K562 (cell line): ENCODE data around the gene KPTN. TPM values are rescaled to one million over a fixed set of nuclear protein-coding genes. Genes with fewer than 3 reads are reported as not detected.

Experiments
- ARID1B ChIP-seq: fragments of 450-650 bp; IDR thresholded peaks from 2 replicates; pipeline ENCODE4 v1.6.1; 2016; ENCODE audit warnings: antibody characterized with exemption, mild to moderate bottlenecking, inconsistent platforms
- BCOR ChIP-seq: fragments of 450-650 bp; IDR thresholded peaks from 2 replicates; pipeline ENCODE4 v1.6.1; 2016
- CTBP1 ChIP-seq: fragments of 450-650 bp; IDR thresholded peaks from 2 replicates; pipeline ENCODE4 v1.6.1; 2016; ENCODE audit warnings: borderline replicate concordance
- DACH1 ChIP-seq: fragments of 450-650 bp; IDR thresholded peaks from 2 replicates; pipeline ENCODE4 v1.6.1; 2018; ENCODE audit not compliant: partially characterized antibody
- EGR1 ChIP-seq: fragments of 450-650 bp; conservative IDR thresholded peaks from 2 replicates; pipeline ENCODE4 v1.6.1; 2017; ENCODE audit warnings: mild to moderate bottlenecking
- FOXA3 ChIP-seq, 2 experiments: fragments of 450-650 bp in 1 of 2; sonication (generic) in 1 of 2; formaldehyde crosslinking; IDR thresholded peaks in 1 of 2; conservative IDR thresholded peaks in 1 of 2; 2 replicates each; pipeline versions ENCODE4 v1.4.0 to v1.8.0; 2020 to 2022; ENCODE audit warnings: mild to moderate bottlenecking in 2 of 2, missing genetic modification reagents in 1 of 2
- MCM3 ChIP-seq: fragments of 450-650 bp; IDR thresholded peaks from 2 replicates; pipeline ENCODE4 v1.6.1; 2016
- MIER1 ChIP-seq: fragments of 450-650 bp; IDR thresholded peaks from 2 replicates; pipeline ENCODE4 v1.6.1; 2016; ENCODE audit warnings: antibody characterized with exemption, mild to moderate bottlenecking, low read depth
- MTA1 ChIP-seq: fragments of 450-650 bp; IDR thresholded peaks from 2 replicates; pipeline ENCODE4 v1.6.1; 2017; ENCODE audit warnings: borderline replicate concordance
- MTF1 ChIP-seq: fragments of 250-450 bp; sonication (Bioruptor Pico); IDR thresholded peaks from 2 replicates; pipeline ENCODE4 v1.9.0; 2021; ENCODE audit warnings: moderate library complexity, mild to moderate bottlenecking, inconsistent platforms, borderline replicate concordance
- SLC30A9 ChIP-seq: fragments of 250-450 bp; sonication (Bioruptor Pico); IDR thresholded peaks from 2 replicates; pipeline ENCODE4 v1.8.0; 2022; ENCODE audit warnings: mild to moderate bottlenecking, moderate library complexity
- SOX6 ChIP-seq: fragments of 450-650 bp; IDR thresholded peaks from 2 replicates; pipeline ENCODE4 v1.6.1; 2014; ENCODE audit warnings: mild to moderate bottlenecking
- ZBTB26 ChIP-seq: fragments of 450-650 bp; formaldehyde crosslinking; IDR thresholded peaks from 2 replicates; pipeline ENCODE4 v1.4.0; 2022; ENCODE audit warnings: missing genetic modification characterization
- ZNF354B ChIP-seq: fragments of 250-450 bp; sonication (Bioruptor Pico); IDR thresholded peaks from 2 replicates; pipeline ENCODE4 v1.4.0; 2020
- ZNF398 ChIP-seq: fragments of 250-450 bp; sonication (Bioruptor Pico); IDR thresholded peaks from 2 replicates; pipeline ENCODE4 v1.8.0; 2021; ENCODE audit warnings: moderate library complexity, mild to moderate bottlenecking, inconsistent platforms
- ZNF407 ChIP-seq: fragments of 450-650 bp; IDR thresholded peaks from 2 replicates; pipeline ENCODE4 v1.6.1; 2016; ENCODE audit warnings: low read depth
- ZNF512 ChIP-seq: IDR thresholded peaks from 2 replicates; pipeline ENCODE4 v1.6.1; 2016; ENCODE audit warnings: missing genetic modification characterization, missing compliant biosample characterization
- polyA plus RNA-seq, 8 experiments: library from polyadenylated mRNA; depleted of rRNA in 4 of 8; stranded (reverse) in 5 of 8; unstranded in 3 of 8; fragments of >200 nt; fragmentation: Nextera tagmentation in 2 of 8; fragmentation: Illumina TruSeq in 1 of 8; extraction: Ambion mirVana in 2 of 8; extraction: Trizol in 1 of 8; gene quantifications; 2 replicates each; pipeline versions ENCODE4 v1.2.1 to v1.2.3, GENCODE V29; 2011 to 2014; ENCODE audit warnings: inconsistent platforms in 1 of 8, missing spikeins in 1 of 8
- total RNA-seq, 7 experiments: library from RNA; depleted of rRNA in 6 of 7; stranded (reverse); fragments of >200 nt in 6 of 7; fragmentation: Illumina TruSeq in 2 of 7; extraction: Trizol in 2 of 7; gene quantifications; 2 replicates each; pipeline versions ENCODE4 v1.2.1 to v1.2.3, GENCODE V29; 2011 to 2021; ENCODE audit warnings: low replicate concordance in 1 of 7

KPTN gene
- total and polyA plus RNA-seq, 9 of the 15 experiments (the other 6 are each of a cell fraction or from before 2014, with no cell fraction given): 0.56 to 18.2 (median 8.5) TPM

- no peak for TF ChIP-seq ZNF407
- no peak for TF ChIP-seq ZNF398
- TF ChIP-seq ARID1B: no peak; the same call in 1 of the 2 replicates
- TF ChIP-seq MIER1: no peak
- no peak for TF ChIP-seq MCM3
- no peak for TF ChIP-seq ZNF354B
- TF ChIP-seq MTA1: peak; percentile 92
- TF ChIP-seq ZNF512: no peak
- TF ChIP-seq MTF1: no peak
- TF ChIP-seq EGR1: peak; percentile 96
- no peak for TF ChIP-seq SLC30A9 (CRISPR knock-in tag)
- TF ChIP-seq CTBP1: peak; percentile 93
- TF ChIP-seq FOXA3 (CRISPR knock-in tag; conservative IDR thresholded peaks at IDR 0.05 in 1 of 2, IDR thresholded peaks at IDR 0.05 in 1 of 2): no peak
- peak; percentile 79 for TF ChIP-seq DACH1
- no peak for TF ChIP-seq BCOR
- TF ChIP-seq SOX6: peak; percentile 70
- TF ChIP-seq ZBTB26 (CRISPR knock-in tag): no peak
These were observed 31.0 kb upstream of the KPTN start, which contains the start of gene NAPA (continued) for GRCh38 chr19:47514869-47515588.
